GM13976 (cell line): ENCODE measurements around the gene AREG.

ENCODE experiments used
- DNase-seq: peaks from one replicate; pipeline ENCODE4 v3.0.0; 2012; ENCODE audit warnings: low spot score
- in situ Hi-C: fragments of 300-500 bp; cut with MboI; formaldehyde crosslinking; loops from one replicate; pipeline ENCODE4 v1.12.0; 2022; ENCODE audit warnings: low sequenced_read_pairs, mixed read lengths, inconsistent platforms; ENCODE audit not compliant: unreplicated experiment
- TF ChIP-seq, protein P1 (sequence below): IDR thresholded peaks from 2 replicates; pipeline ENCODE4 v1.5.1; 2012; ENCODE audit warnings: borderline replicate concordance, mild to moderate bottlenecking; ENCODE audit not compliant: insufficient read depth; ENCODE audit errors: extremely low read depth, missing control alignments, control extremely low read depth

The AREG gene

DNA sequence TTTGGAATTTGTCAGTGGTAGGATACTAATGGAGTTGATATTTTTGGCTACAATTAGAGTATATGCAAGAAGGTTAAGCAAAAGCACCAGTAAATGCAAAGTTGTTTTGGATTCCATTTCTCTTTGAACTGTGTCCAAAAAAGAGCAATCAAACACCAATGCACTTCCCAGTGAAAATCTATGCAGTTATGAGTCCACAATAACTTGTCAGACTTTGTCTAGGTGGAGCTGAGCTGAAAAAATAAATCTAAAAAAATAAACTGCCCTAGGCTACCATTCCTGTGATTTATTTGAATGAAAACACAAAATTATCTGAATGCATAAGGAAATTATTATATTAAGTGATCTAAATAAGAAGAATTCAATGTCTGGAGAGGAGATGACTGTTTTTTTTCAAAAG, 37.0 kb upstream of the AREG start:
- TF ChIP-seq, protein P1, sequence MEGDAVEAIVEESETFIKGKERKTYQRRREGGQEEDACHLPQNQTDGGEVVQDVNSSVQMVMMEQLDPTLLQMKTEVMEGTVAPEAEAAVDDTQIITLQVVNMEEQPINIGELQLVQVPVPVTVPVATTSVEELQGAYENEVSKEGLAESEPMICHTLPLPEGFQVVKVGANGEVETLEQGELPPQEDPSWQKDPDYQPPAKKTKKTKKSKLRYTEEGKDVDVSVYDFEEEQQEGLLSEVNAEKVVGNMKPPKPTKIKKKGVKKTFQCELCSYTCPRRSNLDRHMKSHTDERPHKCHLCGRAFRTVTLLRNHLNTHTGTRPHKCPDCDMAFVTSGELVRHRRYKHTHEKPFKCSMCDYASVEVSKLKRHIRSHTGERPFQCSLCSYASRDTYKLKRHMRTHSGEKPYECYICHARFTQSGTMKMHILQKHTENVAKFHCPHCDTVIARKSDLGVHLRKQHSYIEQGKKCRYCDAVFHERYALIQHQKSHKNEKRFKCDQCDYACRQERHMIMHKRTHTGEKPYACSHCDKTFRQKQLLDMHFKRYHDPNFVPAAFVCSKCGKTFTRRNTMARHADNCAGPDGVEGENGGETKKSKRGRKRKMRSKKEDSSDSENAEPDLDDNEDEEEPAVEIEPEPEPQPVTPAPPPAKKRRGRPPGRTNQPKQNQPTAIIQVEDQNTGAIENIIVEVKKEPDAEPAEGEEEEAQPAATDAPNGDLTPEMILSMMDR = no peak
- in situ Hi-C loops = no loop called here
- no peak for DNase-seq

DNA sequence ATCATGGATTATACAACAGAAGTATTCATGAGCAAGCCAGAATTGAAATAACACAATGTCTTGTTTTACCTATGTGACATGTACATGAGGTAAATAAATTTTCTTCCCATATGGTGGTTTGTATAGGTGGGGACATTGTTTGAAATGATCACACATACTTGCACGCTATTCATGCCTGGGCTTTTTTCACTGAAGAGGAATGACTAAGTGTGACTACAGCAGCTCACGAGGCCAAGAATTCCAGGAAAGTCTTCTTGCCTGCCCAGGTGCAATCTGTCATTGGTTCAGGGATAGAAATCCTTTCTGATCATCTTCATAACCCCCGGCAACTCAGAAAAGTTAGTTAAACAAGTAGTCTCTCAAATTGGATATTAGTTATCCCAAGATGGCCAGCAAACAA, 36.3 kb upstream of the AREG start:
- no peak for DNase-seq
- TF ChIP-seq, protein P1 = no peak
- in situ Hi-C loops = no loop called here

DNA sequence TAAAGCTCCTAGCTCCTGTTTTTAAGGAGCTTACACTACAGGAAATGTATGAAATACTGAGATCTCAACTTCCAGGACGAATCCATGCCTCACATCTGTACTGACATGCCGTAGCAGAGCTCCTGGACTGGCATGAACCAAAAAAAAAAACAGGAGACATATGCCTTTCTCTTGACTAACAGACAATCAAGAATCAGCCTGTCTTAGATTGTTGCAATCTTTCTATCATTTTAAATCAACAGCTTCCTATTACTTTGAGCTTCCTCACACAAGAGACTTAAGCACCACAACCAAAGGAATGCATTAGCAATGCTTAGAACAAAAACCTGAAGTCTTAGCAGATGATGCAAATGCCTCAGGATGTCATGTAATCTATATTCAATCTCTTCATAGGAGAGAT, 34.7 kb upstream of the AREG start:
- in situ Hi-C loops = no loop called here
- TF ChIP-seq, protein P1 = no peak
- no peak for DNase-seq

DNA sequence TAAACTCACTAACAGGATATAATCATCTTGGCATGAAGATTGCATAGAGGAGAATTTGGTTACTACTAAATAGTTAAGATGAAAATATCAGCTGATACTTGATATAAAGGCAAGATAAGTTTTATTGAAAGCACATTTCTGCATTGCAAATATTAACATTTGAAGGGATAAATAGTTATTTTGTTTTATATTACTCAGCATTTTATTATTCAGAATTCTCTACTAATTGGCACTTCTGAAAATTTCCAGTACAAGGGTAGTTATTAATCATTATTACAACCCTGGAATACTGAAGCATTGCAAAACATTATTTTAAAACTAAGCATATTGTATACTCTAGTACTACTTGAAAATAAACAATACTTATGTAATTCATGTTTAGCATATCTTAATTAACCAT, 32.7 kb upstream of the AREG start:
- in situ Hi-C loops = no loop called here
- TF ChIP-seq, protein P1 = no peak

DNA sequence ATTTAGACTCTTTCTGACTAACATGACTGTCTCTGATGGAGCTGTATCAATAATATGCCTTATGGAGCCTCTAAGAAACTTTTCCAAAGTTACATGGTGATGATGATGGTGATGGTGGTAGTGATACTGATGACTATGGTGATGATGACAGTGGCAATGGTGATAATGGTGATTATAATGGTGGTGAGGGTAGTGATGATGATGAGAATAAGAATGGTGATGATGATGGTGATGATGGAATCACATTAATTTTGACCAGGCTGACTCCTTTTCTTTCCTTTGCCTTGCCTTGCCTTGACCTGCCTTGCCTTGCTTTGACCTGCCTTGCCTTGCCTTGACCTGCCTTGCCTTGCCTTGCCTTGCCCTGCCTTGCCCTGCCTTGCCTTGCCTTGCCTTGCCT, 31.7 kb upstream of the AREG start:
- TF ChIP-seq, protein P1 = no peak
- no peak for DNase-seq
- in situ Hi-C loops = no loop called here

More for the DNA sequence above, 32.7 kb upstream of the AREG start:
- DNase-seq = no peak

DNA sequence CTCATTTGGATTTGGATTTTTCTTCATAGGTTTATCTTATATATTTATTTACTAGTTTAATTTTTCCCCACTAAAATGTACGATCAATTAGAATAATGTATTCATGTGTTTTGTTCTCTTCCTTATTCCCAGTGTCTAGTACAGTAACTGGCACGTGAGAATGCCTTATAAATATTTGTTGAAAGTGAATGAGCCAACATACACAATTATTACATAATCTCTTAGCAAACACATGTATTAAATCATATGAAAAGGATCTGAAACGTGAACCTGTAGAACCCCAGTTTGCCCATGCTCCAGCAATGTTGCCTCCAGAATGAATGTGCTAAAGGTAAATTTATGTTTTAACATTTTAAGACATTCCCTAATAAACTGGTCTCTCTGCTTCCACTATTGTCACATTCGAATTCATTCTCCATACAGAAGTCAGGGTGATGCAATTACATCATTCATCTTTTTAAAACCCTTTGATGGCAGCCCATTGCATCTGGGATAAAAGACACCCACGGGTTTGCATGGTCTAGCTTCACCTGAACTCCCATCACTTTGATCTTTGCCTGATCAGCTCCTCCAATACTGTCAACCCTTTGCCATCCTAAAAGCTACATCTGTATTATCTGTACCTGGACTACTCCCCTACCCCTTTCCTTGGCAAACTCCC, 30.7 kb upstream of the AREG start:
- in situ Hi-C loops = no loop called here

More for the DNA sequence above, 30.7 kb upstream of the AREG start:
- TF ChIP-seq, protein P1 = no peak
- no peak for DNase-seq
